Lower leg skin (tissue), 4 donors: ENCODE measurements around the gene NR3C2. TPM values are rescaled to one million over a fixed set of nuclear protein-coding genes. Genes with fewer than 3 reads are reported as not detected.

Experiments used
- DNase-seq, 2 donors: peaks; one replicate each; pipeline ENCODE4 v3.0.0-alpha.2; 2019; ENCODE audit warnings: low spot score in 2 of 2
- H3K4me3 ChIP-seq: fragments of 200-600 bp; sonication (generic); 2 replicates; pipeline ENCODE4 v1.5.1; 2017; ENCODE audit warnings: mild to moderate bottlenecking, low read depth; ENCODE audit not compliant: poor library complexity, severe bottlenecking
- CTCF ChIP-seq, 3 donors: fragments of 450-650 bp; IDR thresholded peaks; one replicate each; pipeline ENCODE4 v1.5.1; 2016; ENCODE audit warnings: antibody characterized with exemption in 3 of 3, mild to moderate bottlenecking in 3 of 3, moderate library complexity in 2 of 3
- POLR2A ChIP-seq, 2 donors: fragments of 450-650 bp; IDR thresholded peaks; one replicate each; pipeline ENCODE4 v1.6.1; 2016 to 2017; ENCODE audit warnings: antibody characterized with exemption in 2 of 2, mild to moderate bottlenecking in 1 of 2, moderate library complexity in 1 of 2
- WGBS, 2 donors: methylation state at CpG; one replicate each; pipeline ENCODE4 v1.1.5; 2018; 5-methylcytosine and 5-hydroxymethylcytosine counted together
- intact Hi-C: fragments of 100-400 bp; cut with DNase I; formaldehyde crosslinking; loops from one replicate; pipeline ENCODE4 v1.15.0; 2023; ENCODE audit warnings: low total_unique reads
- total RNA-seq, 4 donors: library from RNA; depleted of rRNA; stranded (reverse); fragments of >200 nt; gene quantifications; one replicate each; pipeline ENCODE4 v1.1.0, GENCODE V29; 2016

NR3C2 gene
- total RNA-seq, result 10 to 100 TPM in 3 of 4 donors, 1 to 10 TPM in 1; 9.7 to 21.3 (median 10.6) TPM

- TF ChIP-seq POLR2A (IDR thresholded peaks at IDR 0.05) (peak in 1 of 2 donors; percentile 98), CTCF (IDR thresholded peaks at IDR 0.05) (no peak)
- intact Hi-C loops, result no loop called here
- 0 to 1% methylated on average over 55 to 60 of the region's 65 CpGs for WGBS, 2 donors
- peak; percentile 100 for DNase-seq
- peak within 1 kb of the TSS; percentile 85 for H3K4me3 ChIP-seq
Measured at GRCh38 chr4:148441986-148442831, at the start of gene NR3C2. TSS of gene NR3C2 (minus strand) at chr4:148442414.

- DNase-seq, result no peak
- intact Hi-C loops, result no loop called here
- H3K4me3 ChIP-seq, result no peak overlapping the region
- WGBS, 2 donors, result 39 to 90% methylated on average over 2 of the region's 2 CpGs
- TF ChIP-seq POLR2A (IDR thresholded peaks at IDR 0.05) (no peak), CTCF (IDR thresholded peaks at IDR 0.05) (no peak)
Measured at GRCh38 chr4:148487181-148487580, 45.0 kb upstream of the NR3C2 start.

- intact Hi-C loops, result no loop called here
- DNase-seq, result no peak
- 58 to 59% methylated on average over 3 of the region's 3 CpGs for WGBS, 2 donors
- TF ChIP-seq POLR2A (IDR thresholded peaks at IDR 0.05), result no peak
- no peak for TF ChIP-seq CTCF (IDR thresholded peaks at IDR 0.05)
- H3K4me3 ChIP-seq, result no peak overlapping the region
Measured at GRCh38 chr4:148481636-148482035, 39.4 kb upstream of the NR3C2 start.

- WGBS, 2 donors, result 37 to 42% methylated on average over 3 of the region's 3 CpGs
- DNase-seq, result no peak
- intact Hi-C loops, result no loop called here
- no peak for TF ChIP-seq POLR2A (IDR thresholded peaks at IDR 0.05)
- TF ChIP-seq CTCF (IDR thresholded peaks at IDR 0.05), result no peak
- H3K4me3 ChIP-seq, result no peak overlapping the region
Measured at GRCh38 chr4:148477276-148477675, 35.1 kb upstream of the NR3C2 start.

GRCh38 chr4:148469938-148470337 lies 27.7 kb upstream of the NR3C2 start:
- 58 to 59% methylated on average over 2 of the region's 2 CpGs for WGBS, 2 donors

More at GRCh38 chr4:148469938-148470337, 27.7 kb upstream of the NR3C2 start:
- TF ChIP-seq POLR2A (IDR thresholded peaks at IDR 0.05), result no peak
- no peak for TF ChIP-seq CTCF (IDR thresholded peaks at IDR 0.05)
- H3K4me3 ChIP-seq, result no peak overlapping the region
- no peak for DNase-seq
- intact Hi-C loops, result no loop called here
